H1 (cell line): ENCODE results near the gene CCDC9B. TPM values are rescaled to one million over a fixed set of nuclear protein-coding genes. Genes with fewer than 3 reads are reported as not detected.

Experiments used
- CTCF ChIA-PET: fragments of 300-600 bp; sonication (Branson Sonifier 250); formaldehyde crosslinking; loops from one replicate; lab custom pipeline; 2021; ENCODE audit not compliant: partially characterized antibody; lab: Charles Lee
- POLR2A ChIA-PET: fragments of 300-600 bp; sonication (Branson Sonifier 250); formaldehyde crosslinking; loops from one replicate; lab custom pipeline; 2021; ENCODE audit warnings: inconsistent platforms; ENCODE audit not compliant: partially characterized antibody; lab: Charles Lee
- DNase-seq, 2 experiments: peaks; one replicate each; pipeline versions ENCODE4 v3.0.0 to v3.0.0-alpha.2; 2010 to 2022; ENCODE audit warnings: low spot score in 2 of 2, low read depth in 1 of 2, mixed read lengths in 1 of 2
- FAIRE-seq: peaks from 2 replicates; lab custom pipeline; 2011; peaks lifted over from hg19 to GRCh38; lab: Jason Lieb, UNC
- H2AFZ ChIP-seq: 2 replicates; pipeline ENCODE4 v1.8.1; 2012; ENCODE audit warnings: low read length, inconsistent platforms
- H2AK5ac ChIP-seq: 2 replicates; pipeline ENCODE4 v1.6.1; 2013; ENCODE audit warnings: low read depth, low read length
- H2BK120ac ChIP-seq: replicated peaks from 2 replicates; pipeline ENCODE3; 2013; ENCODE audit warnings: low read depth, low read length, inconsistent platforms
- H2BK12ac ChIP-seq: 2 replicates; pipeline ENCODE4 v1.6.1; 2013; ENCODE audit warnings: low read depth, low read length
- H2BK15ac ChIP-seq: 2 replicates; pipeline ENCODE4 v1.6.1; 2013; ENCODE audit warnings: low read length
- H2BK20ac ChIP-seq: 2 replicates; pipeline ENCODE4 v1.6.1; 2013; ENCODE audit warnings: low read length
- H2BK5ac ChIP-seq: 2 replicates; pipeline ENCODE4 v1.6.1; 2013; ENCODE audit warnings: low read depth, low read length
- H3K14ac ChIP-seq: 2 replicates; pipeline ENCODE4 v1.6.1; 2013; ENCODE audit warnings: inconsistent platforms; ENCODE audit not compliant: insufficient read length
- H3K18ac ChIP-seq: 2 replicates; pipeline ENCODE4 v1.6.1; 2013; ENCODE audit warnings: low read length; ENCODE audit errors: extremely low read depth
- H3K23ac ChIP-seq: 2 replicates; pipeline ENCODE4 v1.6.1; 2013; ENCODE audit warnings: inconsistent platforms; ENCODE audit not compliant: insufficient read length
- H3K23me2 ChIP-seq: 2 replicates; pipeline ENCODE4 v1.6.1; 2013; ENCODE audit warnings: low read depth, low read length
- H3K27ac ChIP-seq: 2 replicates; pipeline ENCODE4 v1.6.1; 2011; ENCODE audit warnings: low read depth, low read length, inconsistent platforms
- H3K27me3 ChIP-seq, 4 experiments: replicated peaks in 1 of 4; 1 replicate in 1 of 4; 2 replicates in 3 of 4; pipeline versions ENCODE4 v1.6.1 to v1.8.1; 2011 to 2013; ENCODE audit warnings: low read length in 3 of 4, mild to moderate bottlenecking in 3 of 4, inconsistent platforms in 2 of 4, mixed read lengths in 2 of 4, moderate library complexity in 1 of 4; ENCODE audit not compliant: control insufficient read depth in 3 of 4, insufficient read depth in 3 of 4; ENCODE audit errors: extremely low read depth in 1 of 4
- H3K36me3 ChIP-seq, 4 experiments: 2 replicates each; pipeline versions ENCODE4 v1.6.1 to v1.8.1; 2011 to 2013; ENCODE audit warnings: mild to moderate bottlenecking in 4 of 4, low read length in 3 of 4, moderate library complexity in 2 of 4, control low read depth in 1 of 4, inconsistent platforms in 1 of 4; ENCODE audit not compliant: insufficient read depth in 4 of 4, control insufficient read depth in 2 of 4
- H3K4ac ChIP-seq: replicated peaks from 2 replicates; pipeline ENCODE3; 2013; ENCODE audit warnings: low read length, low read depth, mixed read lengths, inconsistent platforms; ENCODE audit not compliant: insufficient read length
- H3K4me1 ChIP-seq, 4 experiments: replicated peaks in 1 of 4; 1 replicate in 1 of 4; 2 replicates in 3 of 4; pipeline versions ENCODE4 v1.6.1 to v1.8.1; 2011 to 2013; ENCODE audit warnings: low read length in 3 of 4, inconsistent platforms in 2 of 4, mixed read lengths in 1 of 4; ENCODE audit not compliant: insufficient read depth in 4 of 4, control insufficient read depth in 3 of 4
- H3K4me2 ChIP-seq, 2 experiments: 2 replicates each; pipeline versions ENCODE4 v1.6.1 to v1.8.1; 2011 to 2013; ENCODE audit warnings: low read depth in 2 of 2, low read length in 2 of 2, control low read depth in 1 of 2, inconsistent platforms in 1 of 2, mild to moderate bottlenecking in 1 of 2; ENCODE audit not compliant: insufficient read depth in 1 of 2
- H3K4me3 ChIP-seq, 4 experiments: fragments of 200-600, 300-600 bp in 1 of 4; sonication (generic), shearing (Covaris generic), sonication (Bioruptor Twin) in 1 of 4; 2 replicates each; pipeline versions ENCODE4 v1.5.1 to v1.8.1; 2011 to 2016; ENCODE audit warnings: low read length in 4 of 4, low read depth in 3 of 4, control low read depth in 2 of 4, inconsistent platforms in 2 of 4, mild to moderate bottlenecking in 2 of 4, mixed read lengths in 1 of 4, moderate library complexity in 1 of 4; ENCODE audit not compliant: insufficient read depth in 2 of 4; ENCODE audit errors: extremely low read depth in 1 of 4
- H3K56ac ChIP-seq: replicated peaks from 2 replicates; pipeline ENCODE3; 2013; ENCODE audit warnings: low read depth, mild to moderate bottlenecking, mixed read lengths, low read length, inconsistent platforms; ENCODE audit not compliant: insufficient read length
- H3K79me1 ChIP-seq: 2 replicates; pipeline ENCODE4 v1.6.1; 2013; ENCODE audit warnings: low read depth, low read length, control low read depth
- H3K79me2 ChIP-seq, 2 experiments: 2 replicates each; pipeline versions ENCODE4 v1.6.1 to v1.8.1; 2012 to 2013; ENCODE audit warnings: low read length in 2 of 2, mild to moderate bottlenecking in 2 of 2, inconsistent platforms in 1 of 2; ENCODE audit not compliant: insufficient read depth in 2 of 2, control insufficient read depth in 1 of 2
- H3K9ac ChIP-seq, 4 experiments: replicated peaks in 1 of 4; 1 replicate in 1 of 4; 2 replicates in 3 of 4; pipeline versions ENCODE4 v1.6.1 to v1.8.1; 2011 to 2013; ENCODE audit warnings: low read depth in 3 of 4, low read length in 3 of 4, control low read depth in 2 of 4, mild to moderate bottlenecking in 2 of 4, moderate library complexity in 2 of 4, inconsistent platforms in 1 of 4; ENCODE audit errors: extremely low read depth in 1 of 4
- H3K9me3 ChIP-seq, 2 experiments: 2 replicates each; pipeline versions ENCODE4 v1.6.1 to v1.8.1; 2012 to 2013; ENCODE audit warnings: mild to moderate bottlenecking in 2 of 2, moderate library complexity in 2 of 2, control low read depth in 1 of 2, inconsistent platforms in 1 of 2, low read depth in 1 of 2, low read length in 1 of 2, mixed read lengths in 1 of 2; ENCODE audit not compliant: insufficient read depth in 2 of 2
- H4K20me1 ChIP-seq, 2 experiments: replicated peaks in 1 of 2; 2 replicates each; pipeline versions ENCODE3 to v1.8.1; 2011 to 2013; ENCODE audit warnings: inconsistent platforms in 2 of 2, low read length in 2 of 2, mild to moderate bottlenecking in 1 of 2; ENCODE audit not compliant: insufficient read depth in 2 of 2, control insufficient read depth in 1 of 2
- H4K5ac ChIP-seq: 2 replicates; pipeline ENCODE4 v1.6.1; 2013; ENCODE audit warnings: low read length, low read depth, mixed read lengths, inconsistent platforms; ENCODE audit not compliant: insufficient read length
- H4K8ac ChIP-seq: 2 replicates; pipeline ENCODE4 v1.8.0; 2013; ENCODE audit warnings: mild to moderate bottlenecking, moderate library complexity, low read length, inconsistent platforms; ENCODE audit not compliant: insufficient read depth; ENCODE audit errors: extremely low read depth
- H4K91ac ChIP-seq: replicated peaks from 2 replicates; pipeline ENCODE3; 2013; ENCODE audit warnings: low read length, mixed read lengths, inconsistent platforms; ENCODE audit not compliant: insufficient read length
- CBX5 ChIP-seq: fragments of 300-800, 300-1000 bp; sonication (generic); IDR thresholded peaks from 2 replicates; pipeline ENCODE4 v1.7.1; 2016; ENCODE audit warnings: antibody characterized with exemption, low read length, low read depth
- CHD2 ChIP-seq: IDR thresholded peaks from 2 replicates; pipeline ENCODE4 v1.6.1; 2012; ENCODE audit warnings: low read length, improper control_type of control experiment
- CTBP2 ChIP-seq: IDR thresholded peaks from 2 replicates; pipeline ENCODE4 v1.7.0; 2011; ENCODE audit warnings: borderline replicate concordance, mild to moderate bottlenecking, moderate library complexity, mixed read lengths, low read length; ENCODE audit not compliant: insufficient read depth, insufficient read length
- POLR2A ChIP-seq, 2 experiments: IDR thresholded peaks; 1 replicate in 1 of 2; 2 replicates in 1 of 2; pipeline ENCODE4 v1.6.1; 2011; ENCODE audit warnings: low read depth in 2 of 2, low read length in 2 of 2, mild to moderate bottlenecking in 2 of 2; ENCODE audit errors: control extremely low read depth in 1 of 2
- POLR2AphosphoS5 ChIP-seq: IDR thresholded peaks from 2 replicates; pipeline ENCODE4 v1.6.1; 2011; ENCODE audit warnings: low read depth, low read length
- WGBS, 2 experiments: shearing (Covaris generic) in 1 of 2; methylation state at CpG; one replicate each; pipeline versions ENCODE4 v1.1.6 to v1.1.7; 2013 to 2015; ENCODE audit warnings: low lambda C conversion rate in 2 of 2, mixed read lengths in 2 of 2, inconsistent platforms in 1 of 2, low coverage in 1 of 2, missing lambda C conversion rate in 1 of 2; ENCODE audit not compliant: insufficient replicate concordance in 2 of 2, insufficient coverage in 1 of 2, insufficient read length in 1 of 2; ENCODE audit errors: extremely low coverage in 1 of 2, missing lambda C conversion rate in 1 of 2; 5-methylcytosine and 5-hydroxymethylcytosine counted together
- polyA plus RNA-seq, 7 experiments: library from polyadenylated mRNA; depleted of rRNA in 3 of 7; stranded (reverse) in 5 of 7; unstranded in 2 of 7; fragments of >200 nt in 5 of 7; fragments of 200-250 nt in 2 of 7; gene quantifications; 1 replicate in 5 of 7; 2 replicates in 1 of 7; 4 replicates in 1 of 7; pipeline versions ENCODE4 v1.2.1 to v1.2.3, GENCODE V29; 2011 to 2013; ENCODE audit warnings: missing spikeins in 2 of 7, mixed read lengths in 2 of 7
- total RNA-seq: library from RNA; stranded (reverse); fragmentation: NEBNext Ultra II Directional; extraction: Animal tissue kit (Norgen Biotek cat#: 25700); gene quantifications from 2 replicates; pipeline ENCODE4 v1.2.1, GENCODE V29; 2021

CCDC9B gene
- total and polyA plus RNA-seq, 2 of the 8 experiments (the other 6 are each of a cell fraction or from before 2014, with no cell fraction given) = 0.45 to 0.78 TPM

- Histone ChIP-seq H2BK20ac (no peak overlapping the region), H2BK5ac (no peak overlapping the region), H3K79me1 (no peaks in the 10 kb centered on the region; the same call in 1 of the 2 replicates), H3K9ac (peak overlapping the region; percentile 44 to 59 (median 52); a peak in 4 of 7 replicates), H3K4me2 (peak overlapping the region; percentile 79 to 82), H3K27me3 (peaks cover 0 to 20% (median 9%) of the 10 kb centered on the region in 4 experiments; a peak in 4 of 7 replicates), H2BK120ac (no peak overlapping the region), H4K8ac (no peak overlapping the region), H3K4me1 (peaks cover 23 to 48% (median 35%) of the 10 kb centered on the region in 4 experiments), H2BK15ac (no peak overlapping the region), H3K23ac (no peak overlapping the region), H3K4ac (no peak overlapping the region), H2AK5ac (no peak overlapping the region), H3K56ac (peak overlapping the region; percentile 13), H3K23me2 (peaks cover 13% of the 10 kb centered on the region), H4K91ac (no peak overlapping the region), H4K20me1 (no peaks in the 10 kb centered on the region), H4K5ac (no peak overlapping the region), H3K36me3 (peaks cover 0 to 6% (median 0%) of the 10 kb centered on the region in 4 experiments; a peak in 3 of 8 replicates), H3K18ac (peak overlapping the region; percentile 43), H3K14ac (no peak overlapping the region), H2AFZ (no peak overlapping the region), H2BK12ac (no peak overlapping the region), H3K4me3 (peak overlapping the region; percentile 62 to 79 (median 70)), H3K79me2 (peaks cover 0 to 14% of the 10 kb centered on the region in 2 experiments; a peak in 3 of 4 replicates), H3K27ac (no peak overlapping the region), H3K9me3 (no peaks in the 10 kb centered on the region)
- ChIA-PET CTCF (interaction anchor here (1.4 to 23.9 kb wide), 6 partner anchors 14 to 48 kb away, joined by 3 to 584 read pairs (median 139); partner anchors contain the start of gene CCDC9B), POLR2A (interaction anchor here (0.7 to 5.6 kb wide), 11 partner anchors 8 to 116 kb away, joined by 3 to 66 read pairs (median 5); partner anchors contain the start of gene CCDC9B)
- DNase-seq = peak in 1 of 2 experiments; percentile 71
- 1% methylated on average over 83 of the region's 101 CpGs; no CpG with 5 or more reads in 1 of the 2 experiments for WGBS, 2 experiments
- no peak for FAIRE-seq
- TF ChIP-seq CTBP2 = peak; percentile 29
- no peak for TF ChIP-seq POLR2A (IDR thresholded peaks at IDR 0.05; ENCODE audit: control extremely low read depth in 1 of 2, low read depth in 2 of 2, low read length in 2 of 2)
- no peak for TF ChIP-seq CHD2
- TF ChIP-seq CBX5 = no peak
- TF ChIP-seq POLR2AphosphoS5 = no peak
Measured at GRCh38 chr15:40323953-40324937, 16.5 kb downstream of the CCDC9B start.
